Measurements from ENCODE around the gene DAAM2.

The DAAM2 gene

DNA sequence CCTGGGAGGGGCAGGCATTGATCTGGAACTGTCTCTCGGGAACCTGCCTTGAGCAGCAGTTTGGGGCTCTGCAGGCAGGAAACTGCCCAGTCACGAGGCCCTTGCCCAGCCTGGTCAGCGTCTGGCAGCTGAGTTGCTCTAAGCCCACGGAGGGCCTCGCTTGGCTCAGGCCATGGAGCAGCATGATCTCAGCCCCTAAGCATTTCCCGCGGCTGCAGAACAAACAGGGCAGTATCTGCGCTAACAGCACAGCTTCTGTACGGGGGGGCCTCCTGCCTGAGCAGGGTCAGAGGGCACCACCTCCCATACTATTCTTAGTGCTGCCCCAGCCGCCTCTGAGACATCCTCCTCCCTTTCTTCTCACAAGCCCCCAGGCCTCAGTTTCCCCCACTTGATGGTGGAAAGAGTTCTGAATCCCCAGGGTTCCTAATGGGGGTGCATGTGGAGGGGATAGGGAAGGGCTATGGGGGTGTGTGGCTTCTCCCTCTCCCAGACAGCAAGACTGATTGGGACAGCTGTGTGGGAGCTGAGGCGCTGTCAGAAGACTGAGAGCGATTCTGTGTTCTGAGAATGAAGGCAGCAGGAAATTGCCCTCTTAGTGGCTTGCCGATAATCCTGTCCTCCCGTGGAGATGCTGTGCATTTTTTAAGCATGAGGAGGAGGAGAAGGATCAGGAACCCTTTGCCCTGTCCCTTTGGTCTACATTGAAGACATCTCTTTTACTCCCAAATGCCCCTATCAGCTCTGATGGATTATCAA is 95.7 kb downstream of the DAAM2 start:
- no peak for DNase-seq (ENCODE audit: low spot score)

DNA sequence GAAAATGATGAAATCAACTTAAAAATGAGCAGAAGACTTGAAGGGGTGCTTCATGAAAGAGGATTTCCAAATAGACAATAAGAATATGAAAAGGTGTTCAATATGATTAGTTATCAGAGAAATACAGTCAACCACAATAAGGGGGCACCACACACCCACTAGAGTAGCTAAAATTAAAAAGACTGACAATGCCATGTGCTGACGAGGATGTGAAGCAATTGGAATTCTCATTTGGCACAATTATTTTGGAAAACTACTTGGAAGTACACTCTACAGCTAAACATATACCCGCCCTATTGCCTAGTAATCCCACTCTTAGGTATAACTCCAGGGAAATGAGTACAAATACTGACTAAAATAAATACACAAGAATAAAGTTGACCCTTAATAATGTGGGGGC is 97.1 kb downstream of the DAAM2 start:
- no peak for DNase-seq (ENCODE audit: low spot score)

DNA sequence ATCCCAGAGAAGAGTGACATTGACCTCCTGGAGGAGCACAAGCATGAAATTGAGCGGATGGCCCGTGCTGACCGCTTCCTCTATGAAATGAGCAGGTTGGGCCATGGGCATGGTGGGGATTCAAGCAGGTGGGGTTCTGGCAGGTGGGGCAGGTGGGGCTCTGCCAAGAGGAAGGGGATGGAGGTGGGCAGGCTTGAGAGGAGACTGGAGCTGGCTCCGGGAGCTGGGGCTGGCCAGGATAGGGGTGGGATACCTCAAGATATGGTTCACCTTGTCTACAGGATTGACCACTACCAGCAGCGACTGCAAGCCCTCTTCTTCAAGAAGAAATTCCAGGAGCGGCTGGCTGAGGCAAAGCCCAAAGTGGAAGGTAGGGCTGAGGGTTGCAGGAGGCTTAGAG is 99.2 kb downstream of the DAAM2 start:
- DNase-seq (ENCODE audit: low spot score), result no peak

DNA sequence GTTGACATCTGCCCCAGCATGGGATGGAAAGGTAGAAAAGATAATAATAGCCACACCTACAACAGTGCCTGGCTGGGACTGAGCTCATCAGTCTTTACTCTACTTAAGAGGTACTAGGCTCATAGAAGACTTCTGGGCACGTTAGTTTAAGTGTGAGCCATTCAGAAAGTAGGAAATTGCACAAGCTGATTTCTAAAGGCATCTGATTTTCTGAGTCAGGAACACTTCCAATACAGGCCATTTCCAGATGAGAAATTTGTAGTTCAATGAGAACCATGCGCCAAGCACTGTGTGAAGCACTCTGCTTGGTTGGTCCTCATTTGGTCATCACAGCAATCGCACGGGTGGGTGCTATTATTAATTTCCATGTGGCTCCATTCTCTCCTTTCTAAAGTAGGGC is 99.8 kb downstream of the DAAM2 start:
- DNase-seq (ENCODE audit: low spot score), result no peak

DNA sequence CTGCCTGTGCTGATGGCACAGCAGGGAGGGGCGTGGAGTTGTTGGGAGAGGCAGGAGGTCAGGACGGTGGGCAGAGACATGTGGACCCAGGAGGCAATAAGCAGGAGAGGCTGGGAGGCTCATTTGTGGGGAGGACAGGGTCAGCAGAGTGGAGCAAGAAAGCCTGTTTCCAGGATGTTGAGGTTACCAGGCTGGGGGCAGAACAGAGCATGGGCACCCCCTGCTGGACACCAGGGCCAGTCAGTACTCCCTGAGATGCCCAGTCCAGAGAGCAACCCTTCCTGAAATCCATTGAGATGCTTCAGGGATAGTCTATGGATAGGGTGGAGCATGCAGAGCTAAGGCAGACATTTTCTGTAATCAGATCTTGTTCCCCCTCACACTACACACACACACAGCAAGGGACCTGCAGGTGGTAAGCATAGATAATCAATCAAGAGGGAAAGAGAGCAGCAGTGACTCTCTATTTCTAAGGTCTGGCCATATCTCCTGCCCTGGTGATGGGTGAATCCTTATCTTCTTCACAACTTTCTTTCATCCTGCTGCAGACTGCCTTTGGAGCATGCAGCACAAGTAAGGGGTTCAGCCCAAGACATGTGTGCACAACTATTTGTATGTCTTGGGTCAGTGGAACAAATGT is 100.4 kb downstream of the DAAM2 start:
- peak; percentile 84 for DNase-seq (ENCODE audit: low spot score)

DNA sequence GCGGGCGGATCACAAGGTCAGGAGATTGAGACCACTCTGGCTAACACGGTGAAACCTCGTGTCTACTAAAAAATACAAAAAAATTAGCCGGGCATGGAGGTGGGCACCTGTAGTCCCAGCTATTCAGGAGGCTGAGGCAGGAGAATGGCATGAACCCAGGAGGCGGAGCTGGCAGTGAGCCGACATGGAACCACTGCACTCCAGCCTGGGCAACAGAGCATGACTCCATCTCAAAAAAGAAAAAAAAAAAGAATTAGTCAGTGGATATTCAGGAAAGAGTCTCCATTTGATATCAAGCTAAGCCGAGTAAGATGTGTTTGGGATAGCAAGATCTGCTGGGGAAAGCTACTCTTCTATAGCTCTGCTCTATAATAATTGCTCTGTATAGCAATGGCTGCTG is 101.1 kb downstream of the DAAM2 start:
- no peak for DNase-seq (ENCODE audit: low spot score)

DNA sequence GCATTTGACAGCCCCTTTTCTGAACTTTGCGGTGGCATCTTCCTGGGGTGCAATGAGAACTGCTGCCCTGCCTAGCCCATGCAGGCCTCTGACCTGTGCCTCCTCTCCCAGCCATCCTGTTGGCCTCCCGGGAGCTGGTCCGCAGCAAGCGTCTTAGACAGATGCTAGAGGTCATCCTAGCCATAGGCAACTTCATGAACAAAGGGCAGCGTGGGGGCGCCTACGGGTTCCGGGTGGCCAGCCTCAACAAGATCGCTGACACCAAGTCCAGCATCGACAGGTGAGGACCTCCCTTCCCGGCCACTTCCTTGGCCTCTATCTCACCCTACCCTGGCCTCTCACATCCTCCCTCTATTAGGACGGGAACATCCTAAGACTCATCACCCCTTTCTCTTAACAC is 104.5 kb downstream of the DAAM2 start:
- DNase-seq (ENCODE audit: low spot score), result no peak

DNA sequence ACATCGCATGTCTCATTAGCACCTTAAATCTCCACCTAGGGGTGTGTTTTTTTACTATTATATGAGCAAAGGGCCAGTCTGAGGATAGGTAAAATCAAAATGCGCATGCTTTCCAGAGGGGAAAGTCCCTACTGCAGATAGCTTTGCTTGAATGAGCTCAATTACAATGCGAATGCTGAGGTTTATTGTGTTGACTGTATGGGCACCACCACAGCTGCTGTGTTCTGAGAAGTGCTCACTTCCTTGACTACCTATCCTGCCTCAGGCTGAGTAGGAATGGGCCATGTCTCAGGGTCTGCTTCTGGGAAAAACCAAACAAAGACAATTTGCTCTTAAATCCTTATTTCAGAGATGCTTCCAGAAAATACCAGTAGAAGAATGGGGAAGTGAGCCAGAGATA is 105.5 kb downstream of the DAAM2 start:
- DNase-seq (ENCODE audit: low spot score), result peak; percentile 35

DNA sequence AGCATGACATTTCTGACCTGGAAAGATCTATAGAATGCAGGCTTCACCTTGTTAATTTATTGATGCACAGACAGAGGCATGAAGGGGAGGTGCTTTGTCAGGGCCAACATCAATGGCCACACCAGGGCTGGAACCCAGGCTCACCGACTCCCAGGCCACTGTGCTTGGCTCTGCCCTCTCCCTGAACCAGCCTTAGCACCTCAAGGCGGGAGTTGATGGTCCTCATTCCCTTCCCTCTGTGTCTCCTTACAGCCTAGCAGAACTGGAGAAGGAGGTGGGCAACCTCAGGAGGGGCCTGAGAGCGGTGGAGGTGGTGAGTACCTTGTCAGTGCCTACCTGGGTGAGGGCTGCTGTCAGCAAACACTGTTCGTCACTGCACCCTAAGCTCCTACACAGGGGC is 106.4 kb downstream of the DAAM2 start:
- no peak for DNase-seq (ENCODE audit: low spot score)

DNA sequence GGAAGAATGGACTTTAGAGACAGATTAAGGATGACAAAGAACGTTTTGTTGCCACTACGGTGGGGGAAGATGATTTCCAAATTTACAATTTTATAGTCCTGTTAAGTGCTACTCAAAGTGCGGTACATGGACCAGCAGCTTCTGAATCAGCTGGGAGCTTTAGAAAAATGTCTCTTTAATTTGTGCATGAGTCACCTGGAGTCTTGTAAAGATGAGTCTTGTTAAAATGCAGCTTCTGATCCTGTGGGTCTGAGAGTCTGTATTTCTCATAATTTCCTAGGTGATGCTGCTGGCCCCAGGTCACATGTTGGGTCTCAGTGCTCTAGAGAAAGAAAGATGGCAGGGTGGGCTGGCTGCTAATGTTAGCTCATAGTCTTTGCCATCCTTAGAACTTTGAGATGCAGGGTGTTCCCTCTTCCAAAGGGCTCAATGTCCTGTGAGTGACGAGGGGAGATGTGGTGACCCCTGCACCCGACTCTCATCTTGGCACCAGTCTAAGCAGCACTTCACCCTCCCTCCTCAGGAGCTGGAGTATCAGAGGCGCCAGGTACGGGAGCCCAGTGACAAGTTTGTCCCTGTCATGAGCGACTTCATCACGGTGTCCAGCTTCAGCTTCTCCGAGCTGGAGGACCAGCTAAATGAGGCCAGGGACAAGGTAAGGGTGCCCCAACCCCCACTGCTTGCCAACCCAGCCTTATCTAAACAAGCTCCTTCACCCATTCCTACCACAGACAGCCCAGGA is 107.5 kb downstream of the DAAM2 start:
- DNase-seq (ENCODE audit: low spot score), result no peak

DNA sequence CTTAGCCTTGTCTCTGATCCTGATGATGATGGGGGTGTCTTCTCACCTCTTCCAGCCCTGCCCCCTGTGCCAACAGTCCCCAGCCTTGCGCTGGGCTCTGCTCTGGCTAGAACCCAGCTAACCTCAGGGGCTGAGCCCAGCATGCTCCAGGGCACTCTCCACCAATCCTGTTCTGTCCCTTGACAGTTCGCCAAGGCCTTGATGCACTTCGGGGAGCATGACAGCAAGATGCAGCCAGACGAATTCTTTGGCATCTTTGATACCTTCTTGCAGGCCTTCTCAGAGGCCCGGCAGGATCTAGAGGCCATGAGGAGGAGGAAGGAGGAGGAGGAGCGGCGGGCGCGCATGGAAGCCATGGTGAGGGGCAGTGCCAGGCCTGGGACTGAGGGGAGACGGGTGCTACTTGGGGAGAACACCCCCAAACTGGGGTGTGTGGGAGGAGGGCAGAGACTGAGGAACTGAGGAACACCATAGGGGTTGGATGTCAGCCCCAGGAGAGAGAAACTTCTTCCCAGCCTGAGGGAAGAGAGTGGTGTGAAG is 109.0 kb downstream of the DAAM2 start:
- no peak for DNase-seq (ENCODE audit: low spot score)

DNA sequence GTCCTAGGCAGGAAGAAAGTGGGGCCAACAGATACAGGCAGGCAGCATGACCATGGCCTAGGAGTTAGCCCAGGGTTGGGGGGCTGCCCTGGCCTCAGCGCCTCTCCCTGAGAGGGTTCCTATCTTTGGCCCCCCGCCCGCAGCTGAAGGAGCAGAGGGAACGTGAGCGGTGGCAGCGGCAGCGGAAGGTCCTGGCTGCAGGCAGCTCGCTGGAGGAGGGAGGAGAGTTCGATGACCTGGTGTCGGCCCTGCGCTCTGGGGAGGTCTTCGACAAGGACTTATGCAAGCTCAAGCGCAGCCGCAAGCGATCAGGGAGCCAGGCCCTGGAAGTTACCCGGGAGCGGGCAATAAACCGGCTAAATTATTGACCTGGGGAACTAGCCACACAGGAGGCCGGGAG is 109.5 kb downstream of the DAAM2 start:
- DNase-seq (ENCODE audit: low spot score), result no peak

DNA sequence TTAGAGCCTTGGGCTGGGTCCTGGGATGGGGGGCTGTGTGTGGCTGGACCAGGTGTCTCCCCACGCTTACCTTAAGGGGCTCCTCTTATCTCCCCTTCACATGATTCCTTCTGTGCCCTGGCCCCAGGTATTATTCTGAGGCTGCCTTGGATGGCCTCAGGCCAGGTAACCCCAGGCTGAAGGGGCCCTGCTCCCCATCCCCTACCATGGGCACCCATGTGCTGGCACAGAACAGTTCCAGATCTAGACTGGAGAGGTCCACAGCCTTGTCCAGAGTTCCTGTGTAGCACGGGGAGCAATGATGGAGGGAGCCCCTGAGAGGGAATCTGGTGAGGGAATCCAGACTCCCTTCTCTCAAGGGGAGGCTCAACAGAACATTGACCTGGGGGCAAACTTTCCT is 110.0 kb downstream of the DAAM2 start:
- no peak for DNase-seq (ENCODE audit: low spot score)

DNA sequence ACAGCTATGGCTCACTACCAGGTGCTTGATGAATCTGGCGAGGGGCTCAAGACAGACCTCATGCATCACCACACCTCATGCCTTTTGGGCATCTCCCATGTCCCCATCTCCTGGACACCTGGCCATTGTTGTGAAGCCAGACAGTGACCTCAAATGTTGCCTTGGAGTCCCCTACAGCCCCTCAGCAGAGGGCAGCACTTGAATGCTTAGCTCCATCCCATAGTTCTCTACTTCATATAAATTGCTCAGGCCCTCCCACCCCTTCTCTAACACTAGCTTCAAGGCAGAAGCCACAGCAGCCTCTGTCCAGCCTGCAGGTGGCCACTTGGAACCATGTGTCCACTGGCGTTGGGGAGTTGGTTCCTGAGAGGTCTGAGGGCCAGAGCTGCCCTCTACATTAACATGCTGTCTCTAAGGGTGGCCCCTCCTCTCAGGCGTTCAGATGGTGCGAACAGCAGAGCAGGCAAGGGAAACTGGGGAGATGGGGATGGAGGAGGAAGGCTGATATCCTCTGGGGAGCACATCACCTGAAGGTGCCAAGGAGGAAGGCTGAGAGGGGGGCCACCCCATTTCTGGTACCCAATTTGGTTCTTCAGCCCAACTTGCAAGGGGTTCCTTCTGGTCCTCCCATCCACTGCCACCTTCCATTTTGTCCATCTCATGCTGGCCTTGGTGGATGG is 110.8 kb downstream of the DAAM2 start:
- DNase-seq (ENCODE audit: low spot score), result no peak

DNA sequence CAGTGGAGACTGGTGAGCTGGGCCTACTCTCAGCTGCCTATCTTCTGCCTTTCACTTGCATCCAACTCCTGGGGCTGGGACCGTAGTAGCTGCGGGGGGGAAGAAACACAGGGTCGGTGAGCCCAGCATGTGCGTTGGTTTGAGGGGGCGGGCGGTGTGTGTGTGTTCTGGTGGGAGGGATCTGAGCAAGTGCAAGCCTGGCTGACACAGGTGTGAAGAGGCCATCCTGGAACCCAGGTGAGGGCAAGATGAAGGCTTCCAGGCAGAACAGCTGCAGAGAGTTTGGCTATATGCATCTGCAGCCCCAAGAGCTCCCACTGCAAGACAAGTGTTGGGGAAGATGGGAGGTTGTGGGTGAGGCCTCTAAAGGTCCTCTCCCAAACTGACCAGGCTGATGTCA is 111.5 kb downstream of the DAAM2 start:
- DNase-seq (ENCODE audit: low spot score), result no peak

DNA sequence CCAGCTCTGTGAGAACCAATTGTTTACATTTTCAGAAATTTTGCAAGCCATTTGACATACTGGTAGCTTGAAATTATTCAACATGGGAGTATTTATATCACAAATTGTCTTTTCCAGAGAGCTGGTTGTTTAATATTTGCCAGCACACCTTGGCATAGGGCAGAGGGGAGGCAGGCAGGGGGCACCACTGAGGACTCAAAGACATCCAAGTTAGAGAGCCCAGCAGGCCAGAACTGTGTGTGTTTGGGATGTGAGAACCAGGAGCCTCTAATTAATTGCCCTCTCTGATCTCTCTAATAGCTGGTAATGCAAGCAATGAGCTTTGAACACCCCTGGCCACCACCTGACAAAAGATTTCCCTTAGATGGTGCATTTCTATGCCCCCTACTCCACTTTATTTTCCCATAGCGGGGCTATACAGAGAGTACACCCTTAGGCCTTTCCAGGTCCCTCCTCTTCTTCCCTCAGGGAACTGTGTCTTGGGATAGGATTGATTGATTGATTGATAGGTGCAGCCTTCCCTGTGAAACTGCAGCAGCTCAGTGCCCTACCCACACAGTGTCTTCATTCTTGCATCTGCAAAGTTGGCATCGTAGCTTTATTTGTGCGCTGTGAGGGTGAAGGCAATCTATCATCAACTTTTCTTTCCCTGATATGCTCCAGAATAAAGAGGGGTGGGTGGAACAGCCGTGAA is 112.9 kb downstream of the DAAM2 start:
- no peak for DNase-seq (ENCODE audit: low spot score)

DNA sequence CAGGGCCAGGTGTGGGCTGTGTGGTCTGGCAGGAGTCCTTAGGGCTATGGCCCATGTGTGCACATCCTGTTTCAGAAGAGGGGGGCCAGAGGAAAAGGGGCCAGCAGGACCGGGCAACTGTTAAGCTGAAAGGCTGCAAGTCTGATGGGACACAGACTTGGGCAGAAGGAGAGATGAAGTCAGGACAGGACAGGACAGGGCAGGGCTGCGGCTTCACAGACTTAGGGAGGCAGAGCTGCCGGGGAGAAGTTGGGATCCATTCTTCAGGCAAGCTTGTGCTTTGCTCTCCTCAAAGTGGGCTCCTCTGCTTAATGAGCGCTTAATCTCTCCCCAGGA is 113.4 kb downstream of the DAAM2 start:
- no peak for DNase-seq (ENCODE audit: low spot score)

DNA sequence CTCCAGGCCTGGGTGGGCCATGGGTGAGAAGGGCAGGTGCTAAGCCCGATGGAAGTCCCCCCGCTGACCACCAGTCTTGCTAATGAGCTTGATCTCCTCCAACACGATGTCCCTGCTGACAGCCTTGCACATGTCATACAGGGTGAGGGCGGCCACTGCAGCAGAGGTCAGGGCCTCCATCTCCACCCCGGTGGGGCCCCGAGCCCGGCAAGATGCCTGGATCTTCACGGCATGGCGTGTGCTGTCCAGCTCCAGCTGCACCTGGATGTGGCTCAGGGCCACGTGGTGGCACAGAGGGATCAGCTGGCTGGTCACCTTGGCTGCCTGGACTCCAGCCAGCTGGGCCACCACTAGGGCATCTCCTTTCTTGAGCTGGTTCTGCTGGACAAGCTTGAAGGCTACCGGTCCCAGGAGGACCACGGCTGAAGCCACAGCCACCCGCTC is 114.2 kb downstream of the DAAM2 start:
- no peak for DNase-seq (ENCODE audit: low spot score)

DNA sequence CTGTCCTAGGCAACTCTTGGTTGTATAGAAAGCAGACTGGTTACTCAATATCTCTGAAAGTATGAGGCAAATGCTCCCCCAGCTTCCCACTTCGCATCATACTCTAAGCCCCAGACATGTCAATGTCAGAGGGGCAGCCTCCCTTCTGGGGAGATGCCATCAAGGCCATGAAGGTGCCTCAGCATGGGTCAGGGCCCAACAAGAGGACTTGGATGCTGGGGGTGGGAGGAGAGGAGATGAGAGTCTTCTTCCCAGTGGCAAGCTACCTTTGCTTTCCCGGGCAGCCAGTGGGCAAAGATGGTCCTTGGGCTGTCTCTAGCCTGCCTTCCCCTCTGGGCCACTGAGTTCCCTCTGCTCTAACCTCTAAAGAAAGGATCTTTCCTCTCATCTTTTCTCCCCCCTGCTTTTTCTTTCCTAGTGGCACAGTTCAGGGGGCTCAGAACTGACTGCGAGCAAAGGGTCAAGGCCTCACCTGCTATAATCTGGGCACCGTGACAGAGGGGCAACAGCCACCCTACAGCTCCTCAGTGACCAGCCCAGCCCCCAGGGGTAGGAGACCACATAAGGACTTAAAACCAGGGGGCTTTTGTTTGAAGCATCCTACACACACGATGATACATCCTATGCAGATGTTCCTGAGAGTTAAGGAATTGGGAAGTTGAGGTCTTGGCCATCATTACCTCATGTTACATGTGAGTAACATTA is 115.8 kb downstream of the DAAM2 start:
- DNase-seq (ENCODE audit: low spot score), result no peak

DNA sequence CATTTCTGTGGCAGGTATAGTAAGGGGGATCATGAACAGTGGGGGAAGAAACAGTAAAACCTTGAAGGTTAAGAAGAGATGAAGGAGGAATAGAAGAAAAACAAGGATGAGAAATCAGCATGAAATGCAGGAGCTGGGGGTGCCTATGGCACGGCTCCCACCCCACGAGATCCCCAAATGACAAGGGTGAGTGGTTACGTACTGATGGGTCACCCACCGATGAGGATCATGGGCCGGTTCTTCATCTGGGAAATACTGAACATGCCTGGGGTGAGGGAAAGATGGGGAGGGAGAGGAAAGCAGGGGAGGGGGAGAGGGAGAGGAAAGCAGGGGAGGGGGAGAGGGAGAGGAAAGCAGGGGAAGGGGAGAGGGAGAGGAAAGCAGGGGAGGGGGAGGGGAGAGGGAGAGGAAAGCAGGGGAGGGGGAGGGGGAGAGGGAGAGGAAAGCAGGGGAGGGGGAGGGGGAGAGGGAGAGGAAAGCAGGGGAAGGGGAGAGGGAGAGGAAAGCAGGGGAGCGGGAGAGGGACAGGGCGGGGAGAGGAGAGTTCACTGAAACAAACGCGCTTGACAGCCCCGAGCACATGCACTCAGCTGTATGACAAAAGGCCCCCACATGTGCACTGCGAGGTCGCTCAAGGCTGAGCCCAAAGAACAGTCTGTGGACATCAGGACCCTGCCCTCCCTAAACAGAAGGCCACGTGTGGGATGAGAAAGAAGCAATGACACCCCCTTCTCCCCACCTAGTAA is 116.8 kb downstream of the DAAM2 start:
- no peak for DNase-seq (ENCODE audit: low spot score)

DNA sequence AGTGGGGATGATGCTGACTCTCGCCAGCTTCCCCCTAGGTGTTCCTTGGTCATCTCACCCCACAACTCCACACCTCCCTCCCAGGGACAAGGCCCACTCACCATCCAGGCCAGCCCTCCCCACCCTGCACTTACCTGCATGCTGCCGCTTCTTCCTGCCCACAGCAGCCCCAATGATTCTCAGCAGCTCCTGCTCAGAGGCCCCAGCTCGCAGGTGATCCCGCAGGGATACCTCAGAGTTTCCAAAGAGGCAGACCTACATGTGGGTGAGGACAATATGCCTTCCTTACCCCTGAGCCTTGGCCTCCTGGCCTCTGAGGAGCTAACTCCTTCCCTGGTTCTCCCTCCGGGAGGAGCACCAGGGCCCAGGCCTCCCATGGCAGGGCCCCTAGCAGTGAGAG is 117.5 kb downstream of the DAAM2 start:
- DNase-seq (ENCODE audit: low spot score), result no peak
